Bronchial smooth muscle cell (primary cell): Measurements from ENCODE around the gene C4BPA. TPM values are rescaled to one million over a fixed set of nuclear protein-coding genes. Genes with fewer than 3 reads are reported as not detected.

Source experiments
- total RNA-seq: library from RNA; depleted of rRNA; stranded (reverse); fragments of >200 nt; gene quantifications from 2 replicates; pipeline ENCODE4 v1.2.1, GENCODE V29; 2014

Gene C4BPA
- under 0.01 TPM in 1 of 2 replicates, not detected in the other for total RNA-seq

DNA sequence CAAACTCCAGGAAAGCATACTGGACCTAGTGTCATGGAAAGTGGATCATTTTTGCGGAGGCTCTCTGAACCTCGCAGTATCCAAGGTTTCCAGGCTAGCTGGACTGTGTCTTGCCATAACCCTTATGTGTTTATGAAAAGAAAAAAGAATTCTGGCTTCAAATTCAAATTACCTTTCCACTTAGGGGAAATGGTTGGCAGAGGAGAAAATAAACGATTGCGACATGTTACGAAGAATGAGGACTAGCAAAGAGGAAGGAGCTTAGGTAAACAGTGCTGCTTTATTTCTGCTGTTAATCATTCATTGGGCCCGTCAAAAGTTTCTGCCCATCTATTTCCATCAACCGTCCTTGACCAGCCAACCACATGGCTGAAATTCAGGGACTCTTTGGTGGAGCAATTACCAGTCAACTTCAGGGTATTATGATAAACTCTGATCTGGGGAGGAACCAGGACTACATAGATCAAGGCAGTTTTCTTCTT lies at the start of gene C4BPA:
Gene C4BPA (plus strand): TSS at position 342 of the 482 bp plus-strand sequence. CDS start 8,793 bp downstream, outside the sequence.

DNA sequence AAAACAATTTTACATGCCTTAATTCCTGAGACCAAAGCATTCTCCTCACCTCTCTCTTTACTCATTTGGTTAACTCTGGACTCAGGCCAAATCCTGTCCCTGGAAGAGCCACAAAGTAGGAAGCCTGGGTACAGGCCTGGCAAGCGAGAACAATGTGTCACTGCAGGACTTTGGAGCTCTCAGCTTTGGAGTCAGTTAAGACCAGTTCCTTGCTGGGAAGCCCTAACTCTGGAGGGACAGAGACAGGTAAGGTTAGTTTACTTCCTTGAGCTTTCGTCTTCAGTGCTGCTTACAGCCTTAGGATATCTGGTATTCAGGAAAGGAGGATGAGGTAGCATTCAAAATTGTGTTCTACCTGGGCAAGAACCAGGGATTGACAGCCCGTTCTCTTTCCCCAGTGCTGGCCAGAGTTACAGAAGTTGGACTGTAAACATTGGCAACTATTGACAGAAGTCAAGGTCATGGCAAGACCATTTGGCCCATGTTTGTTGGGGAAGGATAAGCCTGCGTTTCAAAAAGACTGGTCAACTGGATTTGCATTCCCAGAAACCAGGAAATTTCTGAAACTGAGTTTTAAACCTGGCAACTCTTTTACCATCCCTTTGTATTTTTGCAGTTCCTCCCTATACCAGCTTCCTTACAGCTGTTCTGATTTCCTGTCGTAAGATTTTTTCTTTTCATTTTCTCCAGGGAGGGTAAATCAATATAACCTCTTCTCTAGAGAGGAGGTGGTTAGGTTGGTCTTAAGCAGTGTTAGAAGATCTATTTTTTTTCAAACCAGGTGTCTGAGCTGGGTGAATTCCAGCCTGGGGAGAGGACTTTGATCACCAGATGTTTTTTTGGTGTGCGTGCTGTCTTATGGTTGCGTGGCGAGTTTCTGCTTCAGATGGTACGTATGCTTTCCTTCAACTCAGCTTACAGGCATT lies 15.1 kb upstream of the C4BPA start, which contains the start of gene C4BPB:
Gene C4BPB (plus strand): TSS at position 160 of the 926 bp plus-strand sequence. CDS start 672 bp downstream, at position 832.

Other genes starting within 250 kb of the C4BPA start
- not detected in 2 replicates for gene IL20, start 238.6 kb upstream of the C4BPA start, total RNA-seq
- not detected in 2 replicates for gene IL24, start 206.8 kb upstream of the C4BPA start, total RNA-seq
- not detected in 2 replicates for gene FCMR, start 182.3 kb upstream of the C4BPA start, total RNA-seq
- not detected in 2 replicates for gene PIGR, start 157.8 kb upstream of the C4BPA start, total RNA-seq
- under 0.01 TPM in 1 of 2 replicates, not detected in the other for gene FCAMR, start 133.8 kb upstream of the C4BPA start, total RNA-seq
- gene C1orf116, start 71.5 kb upstream of the C4BPA start, total RNA-seq = under 0.01 TPM in 2 replicates
- gene YOD1, start 53.0 kb upstream of the C4BPA start, total RNA-seq = 3.3 and 3.8 TPM in 2 replicates
- 4.6 and 4.7 TPM in 2 replicates for gene PFKFB2, start 51.0 kb upstream of the C4BPA start, total RNA-seq
- not detected in 2 replicates for gene C4BPB, start 15.4 kb upstream of the C4BPA start, total RNA-seq
- 16.2 and 16.7 TPM in 2 replicates for gene CD55, start 217.4 kb downstream of the C4BPA start, total RNA-seq